Renal cortex interstitium (tissue), 11 donors: ENCODE results near the gene CCDC146. TPM values are rescaled to one million over a fixed set of nuclear protein-coding genes. Genes with fewer than 3 reads are reported as not detected.
"Not testable (repeated sequence)": the region's sequence is repeated elsewhere in the genome, so short reads cannot be mapped to it uniquely, and the experiment has no call there.

Experiments
- DNase-seq, 11 donors: peaks; one replicate each; pipeline ENCODE4 v3.0.0-alpha.2; 2013; ENCODE audit warnings: low read depth in 9 of 11, low spot score in 4 of 11; ENCODE audit errors: extremely low read depth in 1 of 11
- polyA plus RNA-seq, 3 donors: library from polyadenylated mRNA; unstranded; fragments of 120-200 nt; gene quantifications; one replicate each; pipeline ENCODE4 v1.2.1, GENCODE V29; 2013; ENCODE audit not compliant: insufficient read length in 3 of 3

Gene CCDC146
- polyA plus RNA-seq, 3 donors = 20.4 to 34.4 (median 24.1) TPM

DNA sequence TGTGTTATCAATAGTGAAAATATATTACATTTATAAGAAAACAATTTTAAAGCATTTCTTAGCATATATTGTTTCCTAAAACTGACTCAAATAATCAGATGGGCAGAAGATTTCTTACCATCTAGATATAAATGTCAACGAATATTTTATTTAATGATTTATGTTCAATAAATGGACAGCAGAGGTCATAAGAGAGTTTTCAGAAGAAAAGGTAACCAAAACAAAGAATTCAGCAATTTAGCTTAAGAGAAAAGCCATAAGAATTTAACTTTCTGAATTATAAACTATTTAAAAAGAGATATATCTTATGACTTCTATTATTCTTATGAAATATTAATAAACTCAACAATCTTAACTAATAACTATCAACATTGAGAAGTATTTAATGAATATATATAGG is 3.1 kb downstream of the CCDC146 start:
- DNase-seq = not testable (repeated sequence)

GRCh38 chr7:77127009-77127408 is 4.6 kb downstream of the CCDC146 start:
- not testable (repeated sequence) for DNase-seq

DNA sequence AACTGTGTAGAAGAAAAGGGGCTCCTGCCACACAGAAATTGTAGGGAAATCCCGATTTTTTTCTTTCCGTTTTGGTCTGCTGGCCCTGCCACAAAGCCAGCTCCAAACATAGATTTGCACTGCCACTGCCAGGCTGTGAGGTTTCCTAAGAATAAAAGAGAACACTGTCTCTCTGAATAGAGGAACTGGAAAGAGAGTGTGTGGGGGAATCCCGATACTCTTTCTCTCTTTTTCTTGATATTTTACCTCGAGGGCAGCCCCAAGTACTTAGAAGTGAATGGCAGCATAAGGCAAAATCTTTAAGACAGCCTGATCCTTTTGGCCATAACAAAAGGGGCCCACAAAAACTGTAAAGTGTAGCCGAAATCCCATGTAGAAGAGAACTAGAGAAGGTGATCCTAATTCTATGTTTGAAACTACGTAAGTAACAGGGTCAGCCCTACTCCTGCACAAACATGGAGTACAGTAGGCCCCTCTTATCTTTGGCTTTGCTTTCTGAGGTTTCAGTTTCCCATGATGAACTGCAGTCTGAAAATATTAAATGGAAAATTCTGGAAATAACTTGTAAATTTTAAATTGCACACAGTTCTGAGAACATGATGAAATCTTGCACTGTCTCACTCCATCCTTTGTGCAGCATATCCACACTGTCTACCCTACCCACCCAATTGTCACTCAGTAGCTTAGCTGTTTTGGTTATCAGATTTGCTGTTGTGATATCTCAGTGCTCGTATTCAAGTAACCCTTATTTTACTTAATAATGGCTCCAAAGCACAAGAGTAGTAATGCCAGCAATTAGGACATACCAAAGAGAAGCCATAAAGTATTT is 6.4 kb downstream of the CCDC146 start:
- not testable (repeated sequence) for DNase-seq

DNA sequence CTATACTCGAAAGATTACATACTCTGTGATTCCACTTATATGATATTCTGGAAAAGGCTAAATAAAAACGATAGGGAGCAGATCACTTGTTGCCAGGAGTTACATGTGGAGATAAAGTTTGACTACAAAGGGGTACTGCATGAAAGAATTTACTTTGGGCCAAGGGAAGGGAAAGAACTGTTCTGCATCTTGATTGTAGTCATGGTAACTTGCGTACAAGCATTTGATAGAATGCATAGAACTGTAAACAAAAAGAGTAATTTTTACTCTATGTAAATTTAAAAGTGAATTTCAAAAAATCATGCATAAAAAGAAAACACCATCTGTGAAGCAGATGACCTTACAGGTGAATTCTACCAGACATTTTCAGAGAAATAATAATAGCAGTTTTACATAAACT is 9.4 kb downstream of the CCDC146 start:
- not testable (repeated sequence) for DNase-seq

- not testable (repeated sequence) for DNase-seq
These were observed 16.3 kb downstream of the CCDC146 start for GRCh38 chr7:77138668-77139067.

- not testable (repeated sequence) for DNase-seq
These were observed 17.9 kb downstream of the CCDC146 start for GRCh38 chr7:77140291-77140690.

GRCh38 chr7:77152232-77152631 is 29.8 kb downstream of the CCDC146 start:
- not testable (repeated sequence) for DNase-seq

GRCh38 chr7:77154917-77155464 is 32.6 kb downstream of the CCDC146 start:
- DNase-seq = not testable (repeated sequence)

GRCh38 chr7:77155601-77156377 is 33.4 kb downstream of the CCDC146 start:
- DNase-seq = not testable (repeated sequence)

DNA sequence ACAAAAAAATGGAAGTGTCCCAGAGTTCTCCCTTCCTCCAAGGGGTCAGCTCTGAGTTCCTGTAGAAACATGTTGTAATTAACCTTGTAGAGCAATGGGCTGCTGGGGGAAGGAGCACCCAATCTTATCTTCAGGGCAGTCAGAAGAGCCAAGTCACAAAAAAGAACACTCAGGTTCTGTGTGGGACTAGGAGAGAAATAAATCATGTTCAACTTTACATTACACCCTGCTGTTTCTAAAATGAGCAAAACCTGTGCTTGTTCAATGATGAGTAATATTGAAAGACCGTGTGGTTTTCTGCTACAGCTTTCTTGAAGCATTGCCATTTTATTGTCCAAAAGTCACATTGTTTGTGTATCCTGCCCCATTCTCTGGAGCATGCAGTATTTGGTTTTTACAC is 34.6 kb downstream of the CCDC146 start:
- DNase-seq = not testable (repeated sequence)

GRCh38 chr7:77157446-77157845 is 35.0 kb downstream of the CCDC146 start:
- DNase-seq = no peak

DNA sequence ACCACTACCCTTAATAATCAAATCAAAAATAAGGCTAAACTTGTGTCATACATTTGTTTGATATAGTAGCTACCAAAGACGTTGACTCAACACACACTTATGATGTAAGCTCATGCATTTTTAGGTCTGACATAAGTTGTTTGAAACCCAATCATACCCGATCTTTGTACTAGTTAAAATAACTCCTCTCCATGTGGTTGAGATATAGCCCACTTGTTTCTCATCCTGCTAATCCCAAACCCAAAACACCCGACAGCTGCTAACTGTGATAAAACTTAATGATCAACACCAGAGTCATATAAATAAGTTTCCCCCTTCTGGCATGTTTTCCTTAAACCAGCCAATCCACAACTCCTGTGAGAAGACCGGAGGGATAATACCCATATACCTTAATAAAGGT is 48.7 kb downstream of the CCDC146 start:
- not testable (repeated sequence) for DNase-seq

DNA sequence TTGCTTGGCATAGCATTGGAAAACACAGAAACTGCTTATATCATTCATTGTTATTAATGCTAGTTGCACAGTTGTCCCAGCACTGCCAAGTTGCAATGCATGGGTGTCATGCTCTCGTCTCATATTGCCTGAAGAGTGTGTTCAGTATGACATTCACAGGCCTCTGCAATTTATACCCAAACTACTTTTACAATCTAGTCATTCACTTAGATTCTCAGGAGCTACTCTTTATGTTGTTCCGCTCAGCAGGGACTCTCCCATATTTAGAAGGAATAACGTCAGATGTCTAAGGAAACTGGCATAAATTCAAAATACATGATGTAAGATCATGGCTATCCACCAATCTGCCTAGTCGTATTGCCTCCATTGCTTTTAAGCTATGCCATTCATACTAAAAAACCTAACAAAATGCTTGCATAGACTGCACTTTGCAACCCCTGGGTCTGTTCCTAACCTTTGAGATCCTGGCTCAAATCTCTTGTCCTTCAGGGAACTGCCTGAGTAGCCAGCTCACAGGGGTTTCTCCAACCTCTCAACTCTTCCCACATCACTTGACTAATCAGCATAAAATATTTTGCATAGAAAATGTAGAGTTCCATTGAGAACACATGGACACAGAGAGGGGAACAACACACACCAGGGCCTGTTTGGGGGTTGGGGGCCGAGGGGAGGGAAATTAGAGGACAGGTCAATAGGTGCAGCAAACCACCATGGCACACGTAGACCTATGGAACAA is 50.2 kb downstream of the CCDC146 start:
- DNase-seq = not testable (repeated sequence)

GRCh38 chr7:77174418-77174817 is 52.0 kb downstream of the CCDC146 start:
- not testable (repeated sequence) for DNase-seq

DNA sequence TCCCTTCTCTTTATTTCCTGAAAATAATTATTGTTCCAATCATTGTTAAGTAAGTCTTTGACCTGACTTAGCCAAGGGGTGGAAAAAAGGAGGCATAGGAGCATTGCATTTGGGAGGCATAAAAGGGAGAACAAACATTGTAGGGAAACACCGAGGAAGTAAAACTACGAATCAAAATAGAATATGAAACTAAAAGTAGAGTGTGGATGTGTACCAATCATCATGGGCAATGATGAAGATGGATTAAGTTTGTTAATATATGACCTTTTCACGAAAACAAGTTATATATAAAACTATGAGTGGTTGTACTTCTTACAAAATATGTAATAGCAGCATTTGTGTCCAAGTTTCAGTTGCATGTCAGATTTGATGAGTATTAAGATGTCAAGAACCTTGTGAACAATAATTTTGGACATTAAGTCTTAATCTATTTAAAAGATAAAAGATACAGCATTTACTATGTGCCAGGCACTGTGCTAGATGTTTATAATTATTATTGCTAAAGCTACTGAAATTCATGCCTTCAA is 52.9 kb downstream of the CCDC146 start:
- not testable (repeated sequence) for DNase-seq

- not testable (repeated sequence) for DNase-seq
These were observed 55.0 kb downstream of the CCDC146 start for GRCh38 chr7:77177321-77177904.

- DNase-seq = not testable (repeated sequence)
These were observed 55.6 kb downstream of the CCDC146 start for GRCh38 chr7:77178024-77178423.

GRCh38 chr7:77181015-77181595 is 58.7 kb downstream of the CCDC146 start:
- no peak for DNase-seq
